HFF-Myc (cell line): Measurements from ENCODE around the gene AHRR.

Experiments
- DNase-seq: peaks from one replicate; pipeline ENCODE4 v3.0.0-alpha.2; 2011; ENCODE audit warnings: low read depth; ENCODE audit errors: extremely low read depth
- H3K4me3 ChIP-seq: replicated peaks from 2 replicates; pipeline ENCODE4 v1.5.1; 2011; ENCODE audit warnings: low read depth, mild to moderate bottlenecking, control low read depth, low read length
- TF ChIP-seq, protein P1 (sequence below): IDR thresholded peaks from 2 replicates; pipeline ENCODE4 v1.5.1; 2012; ENCODE audit warnings: mild to moderate bottlenecking, low read depth, low read length, control low read depth; ENCODE audit errors: missing control alignments

AHRR gene

DNA sequence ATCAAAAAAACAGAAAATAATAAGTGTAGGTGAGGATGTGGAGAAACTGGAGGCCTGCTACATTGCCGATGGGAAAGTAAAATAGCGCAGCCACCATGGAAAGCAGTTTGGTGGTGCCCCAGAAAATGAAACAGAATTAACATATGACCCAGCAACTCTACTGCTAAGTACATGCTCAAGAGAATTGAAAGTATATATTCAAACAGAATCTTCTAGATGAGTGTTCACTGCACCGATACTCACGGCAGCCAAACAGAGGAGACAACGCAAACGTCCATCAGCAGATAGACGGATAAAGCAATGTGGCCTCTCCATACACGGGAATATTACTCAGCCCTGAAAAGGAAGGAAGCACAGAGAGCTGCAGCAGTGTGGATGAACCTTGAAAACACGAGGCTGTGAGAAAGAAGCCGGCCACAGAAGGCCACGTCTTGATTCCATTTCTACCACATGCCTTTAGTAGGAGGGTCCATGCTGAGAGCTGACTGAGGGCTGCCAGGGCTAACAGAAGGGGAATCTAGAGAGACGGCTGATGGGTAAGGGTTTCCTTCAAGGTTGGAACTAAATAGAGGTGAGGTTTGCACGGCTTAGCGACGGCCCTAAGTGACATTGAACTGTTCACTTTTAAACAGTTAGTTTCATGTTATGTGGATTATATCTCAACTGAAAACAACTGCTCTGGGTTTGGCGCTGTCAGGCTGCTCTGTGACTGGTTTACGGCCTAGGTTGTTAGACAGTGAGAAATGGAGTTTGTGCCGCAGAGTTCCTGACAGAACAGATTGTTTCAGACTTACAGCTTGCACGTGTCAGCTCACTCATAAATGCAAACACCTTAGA, 29.8 kb downstream of the AHRR start:
- H3K4me3 ChIP-seq: no peak overlapping the region
- no peak for DNase-seq
- TF ChIP-seq, protein P1, sequence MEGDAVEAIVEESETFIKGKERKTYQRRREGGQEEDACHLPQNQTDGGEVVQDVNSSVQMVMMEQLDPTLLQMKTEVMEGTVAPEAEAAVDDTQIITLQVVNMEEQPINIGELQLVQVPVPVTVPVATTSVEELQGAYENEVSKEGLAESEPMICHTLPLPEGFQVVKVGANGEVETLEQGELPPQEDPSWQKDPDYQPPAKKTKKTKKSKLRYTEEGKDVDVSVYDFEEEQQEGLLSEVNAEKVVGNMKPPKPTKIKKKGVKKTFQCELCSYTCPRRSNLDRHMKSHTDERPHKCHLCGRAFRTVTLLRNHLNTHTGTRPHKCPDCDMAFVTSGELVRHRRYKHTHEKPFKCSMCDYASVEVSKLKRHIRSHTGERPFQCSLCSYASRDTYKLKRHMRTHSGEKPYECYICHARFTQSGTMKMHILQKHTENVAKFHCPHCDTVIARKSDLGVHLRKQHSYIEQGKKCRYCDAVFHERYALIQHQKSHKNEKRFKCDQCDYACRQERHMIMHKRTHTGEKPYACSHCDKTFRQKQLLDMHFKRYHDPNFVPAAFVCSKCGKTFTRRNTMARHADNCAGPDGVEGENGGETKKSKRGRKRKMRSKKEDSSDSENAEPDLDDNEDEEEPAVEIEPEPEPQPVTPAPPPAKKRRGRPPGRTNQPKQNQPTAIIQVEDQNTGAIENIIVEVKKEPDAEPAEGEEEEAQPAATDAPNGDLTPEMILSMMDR: no peak

DNA sequence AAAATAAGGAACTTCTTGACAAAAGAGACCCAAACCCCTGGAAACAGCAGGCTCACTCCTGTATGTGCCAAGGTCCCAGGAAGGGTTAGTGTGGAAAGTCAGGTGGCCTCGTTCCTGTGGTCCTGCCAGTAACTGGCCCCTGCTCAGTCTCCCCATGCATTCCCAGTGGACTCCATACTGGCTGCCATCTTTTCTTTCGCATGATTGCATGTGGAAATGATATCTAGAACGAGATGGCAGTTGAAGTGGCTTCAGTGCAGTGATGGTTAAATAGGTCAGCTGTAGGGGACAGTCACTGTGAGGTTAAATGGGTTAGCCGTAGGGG, 30.4 kb downstream of the AHRR start:
- no peak overlapping the region for H3K4me3 ChIP-seq
- TF ChIP-seq, protein P1: no peak
- DNase-seq: no peak

DNA sequence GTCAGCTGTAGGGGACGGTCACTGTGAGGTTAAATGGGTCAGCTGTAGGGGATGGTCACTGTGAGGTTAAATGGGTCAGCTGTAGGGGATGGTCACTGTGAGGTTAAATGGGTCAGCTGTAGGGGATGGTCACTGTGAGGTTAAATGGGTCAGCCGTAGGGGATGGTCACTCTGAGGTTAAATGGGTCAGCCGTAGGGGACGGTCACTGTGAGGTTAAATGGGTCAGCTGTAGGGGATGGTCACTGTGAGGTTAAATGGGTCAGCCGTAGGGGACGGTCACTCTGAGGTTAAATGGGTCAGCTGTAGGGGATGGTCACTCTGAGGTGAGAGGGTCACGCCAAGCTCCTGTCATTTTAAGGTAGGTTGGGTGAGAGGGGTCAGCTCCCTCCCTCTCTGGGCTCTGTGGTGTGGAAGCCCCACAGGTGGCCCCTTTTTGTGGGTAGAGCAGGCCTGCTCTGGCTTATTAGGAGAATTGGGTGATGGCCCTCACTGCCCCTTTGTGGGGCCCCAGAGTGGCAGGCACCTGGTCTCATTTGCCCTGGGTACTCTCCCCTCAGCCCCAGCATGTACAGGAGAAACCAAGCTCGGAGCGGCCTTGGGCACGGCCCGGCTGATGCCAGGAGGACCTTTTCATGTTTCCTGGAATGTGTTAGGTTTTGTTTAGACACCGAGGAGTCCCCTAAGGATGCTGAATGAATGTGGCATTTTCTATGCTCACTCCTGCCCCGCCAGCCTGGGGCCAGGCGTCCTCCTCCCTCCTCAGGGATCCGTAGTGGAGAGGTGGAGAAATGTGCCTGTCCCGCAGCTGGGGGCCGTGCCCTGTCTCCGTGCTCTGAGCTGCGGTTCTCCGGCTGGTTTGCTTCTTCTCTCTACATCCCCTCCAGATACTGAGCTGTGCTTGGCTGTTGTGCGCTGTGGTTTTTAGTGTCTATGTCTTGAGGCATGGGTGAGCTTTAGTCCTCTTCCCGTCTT, 31.4 kb downstream of the AHRR start:
- DNase-seq: no peak
- no peak overlapping the region for H3K4me3 ChIP-seq
- TF ChIP-seq, protein P1: no peak

DNA sequence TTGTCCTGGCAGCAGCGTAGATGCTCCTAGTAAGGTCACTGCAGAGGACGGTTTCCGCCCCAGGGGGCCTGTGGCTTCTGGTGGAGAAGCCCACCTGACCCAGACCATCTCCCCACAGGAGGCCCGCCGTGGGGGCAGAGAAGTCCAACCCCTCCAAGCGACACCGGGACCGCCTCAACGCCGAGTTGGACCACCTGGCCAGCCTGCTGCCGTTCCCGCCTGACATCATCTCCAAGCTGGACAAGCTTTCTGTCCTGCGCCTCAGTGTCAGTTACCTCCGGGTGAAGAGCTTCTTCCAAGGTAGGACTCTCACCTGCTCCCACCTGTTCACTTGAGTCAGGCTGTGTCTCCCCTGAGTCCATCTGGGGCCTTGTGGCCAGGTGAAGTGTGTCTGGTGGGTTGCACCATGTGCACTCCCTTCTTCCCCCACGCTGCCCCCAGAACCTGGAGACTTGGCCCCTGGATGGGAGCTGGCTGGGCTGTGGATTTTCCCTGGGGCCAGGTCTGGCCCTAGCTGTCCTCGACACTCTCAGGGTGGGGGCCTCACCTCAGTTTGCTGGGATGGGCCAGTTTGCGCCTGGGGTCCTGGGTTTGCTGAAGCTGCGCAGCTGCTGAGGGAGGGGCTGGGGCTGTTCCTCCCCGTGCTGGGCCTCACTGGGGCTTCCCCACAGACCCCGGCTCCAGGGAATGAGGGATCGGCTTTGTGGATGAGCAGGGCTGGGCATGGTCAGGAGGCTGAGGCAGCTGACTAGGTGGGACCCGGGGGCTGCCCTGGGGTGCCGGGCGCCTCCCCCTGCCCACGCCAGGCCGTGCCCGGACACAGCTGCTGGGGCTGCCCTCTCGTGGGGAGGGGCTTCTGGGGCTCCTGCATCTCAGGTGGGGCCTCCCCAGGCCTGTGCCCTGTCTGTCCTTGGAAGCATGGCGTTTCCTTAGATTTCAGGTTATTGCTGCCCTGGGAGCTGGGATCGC, 32.4 kb downstream of the AHRR start:
- no peak for DNase-seq
- TF ChIP-seq, protein P1: no peak
- no peak overlapping the region for H3K4me3 ChIP-seq

DNA sequence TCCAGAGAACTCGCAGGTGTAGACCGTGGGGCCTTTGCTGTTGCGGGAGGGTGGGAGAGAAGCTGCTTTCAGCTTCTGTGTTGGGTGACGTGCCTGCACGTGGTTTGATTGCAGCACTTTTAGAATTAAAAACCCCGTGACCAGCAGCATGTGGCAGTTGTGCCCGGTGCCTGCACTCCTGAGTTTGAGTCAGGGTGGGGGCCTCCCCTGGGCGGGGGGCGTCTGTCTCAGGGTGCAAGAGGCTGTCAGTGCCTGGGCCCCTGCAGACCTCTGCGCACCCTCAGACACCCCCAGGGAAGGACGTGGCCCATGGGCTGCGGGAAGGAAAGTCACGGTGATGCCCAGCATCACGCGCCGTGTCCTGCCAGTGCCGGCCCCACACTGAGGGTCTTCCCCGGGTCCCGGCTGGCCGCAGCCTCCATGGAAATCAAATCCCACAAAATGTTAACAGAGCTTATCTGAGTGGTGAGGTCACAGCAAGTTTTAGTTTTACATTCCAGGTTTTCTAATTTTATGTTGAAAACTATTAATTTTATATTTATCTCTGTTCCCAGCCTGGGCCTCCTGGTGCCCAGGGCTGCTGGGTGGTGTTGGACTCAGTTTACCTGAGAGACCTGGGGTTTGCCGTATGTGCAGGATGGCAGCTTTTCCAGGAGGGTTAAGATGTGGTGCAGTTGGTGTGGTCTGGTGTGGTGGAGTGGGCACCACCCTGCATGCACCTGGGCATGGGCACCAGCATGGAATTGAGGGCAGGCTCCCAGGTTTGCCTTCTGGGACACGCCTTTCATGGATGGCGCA, 33.3 kb downstream of the AHRR start:
- TF ChIP-seq, protein P1: no peak
- H3K4me3 ChIP-seq: no peak overlapping the region
- no peak for DNase-seq
